GM12878 (cell line): Measurements from ENCODE around the gene ZNF385D. TPM values are rescaled to one million over a fixed set of nuclear protein-coding genes. Genes with fewer than 3 reads are reported as not detected.

Experiments used
- ATAC-seq: fragments of 200-7000 bp; cut with Tn5 transposase; 3 replicates; pipeline ENCODE4 v1.9.1; 2020; ENCODE audit warnings: mild to moderate bottlenecking, moderate library complexity
- BruUV-seq: library from RNA; stranded (reverse); fragments of 400-500 nt; replicated peaks from 2 replicates; lab custom pipeline; 2021; lab: Mats Ljungman, UMichigan
- CTCF ChIA-PET: fragments of 300-600 bp; sonication (Branson Sonifier 250); formaldehyde crosslinking; extraction: SDS; loops from one replicate; lab custom pipeline; 2021; ENCODE audit warnings: inconsistent platforms; lab: Yijun Ruan, JAX
- POLR2A ChIA-PET: fragments of 350-600 bp; formaldehyde crosslinking; extraction: SDS; loops from one replicate; lab custom pipeline; 2021; ENCODE audit warnings: inconsistent platforms; lab: Charles Lee
- RAD21 ChIA-PET: fragments of 300-600 bp; sonication (Branson Sonifier 250); formaldehyde crosslinking; loops from one replicate; lab custom pipeline; 2023; ENCODE audit warnings: antibody characterized with exemption; ENCODE audit not compliant: unreplicated experiment; lab: Charles Lee
- SMC1A ChIA-PET: fragments of 300-600 bp; sonication (Branson Sonifier 250); formaldehyde crosslinking; loops from one replicate; lab custom pipeline; 2023; ENCODE audit not compliant: unreplicated experiment, uncharacterized antibody; lab: Charles Lee
- DNase-seq: peaks from one replicate; pipeline ENCODE4 v3.0.0-alpha.2; 2011; ENCODE audit warnings: low read depth, low spot score
- FAIRE-seq: peaks from 3 replicates; lab custom pipeline; 2011; peaks lifted over from hg19 to GRCh38; lab: Jason Lieb, UNC
- H2AFZ ChIP-seq: 2 replicates; pipeline ENCODE4 v1.6.0; 2011; ENCODE audit warnings: low read depth, low read length, control low read depth; ENCODE audit not compliant: control insufficient read depth
- H3K27ac ChIP-seq: 2 replicates; pipeline ENCODE4 v1.5.1; 2011; ENCODE audit warnings: control low read depth; ENCODE audit not compliant: control insufficient read depth, insufficient read depth
- H3K27me3 ChIP-seq, 2 experiments: replicated peaks in 1 of 2; 2 replicates each; pipeline versions ENCODE4 v1.6.0 to v1.6.1; 2011; ENCODE audit warnings: low read length in 1 of 2; ENCODE audit not compliant: control insufficient read depth in 2 of 2, insufficient read depth in 2 of 2
- H3K36me3 ChIP-seq, 2 experiments: 2 replicates each; pipeline ENCODE4 v1.5.1; 2011; ENCODE audit warnings: low read length in 1 of 2; ENCODE audit not compliant: control insufficient read depth in 2 of 2, insufficient read depth in 2 of 2
- H3K4me1 ChIP-seq: 2 replicates; pipeline ENCODE4 v1.6.1; 2011; ENCODE audit warnings: mild to moderate bottlenecking, low read length, moderate library complexity, mixed read lengths; ENCODE audit not compliant: control insufficient read depth, insufficient read depth
- H3K4me2 ChIP-seq: 2 replicates; pipeline ENCODE4 v1.6.0; 2011; ENCODE audit warnings: control low read depth; ENCODE audit not compliant: control insufficient read depth, insufficient read depth
- H3K4me3 ChIP-seq: fragments of 200-600 bp; sonication (generic); 2 replicates; pipeline ENCODE4 v1.5.1; 2016
- H3K79me2 ChIP-seq: 2 replicates; pipeline ENCODE4 v1.6.0; 2011; ENCODE audit warnings: low read length; ENCODE audit not compliant: control insufficient read depth, insufficient read depth
- H3K9ac ChIP-seq: 2 replicates; pipeline ENCODE4 v1.8.0; 2011; ENCODE audit warnings: low read length, control low read depth, mixed read lengths; ENCODE audit not compliant: control insufficient read depth, insufficient read depth
- H3K9me3 ChIP-seq: replicated peaks from 3 replicates; pipeline ENCODE4 v1.5.1; 2011; ENCODE audit warnings: mild to moderate bottlenecking, low read length; ENCODE audit not compliant: control insufficient read depth, insufficient read depth
- H4K20me1 ChIP-seq: 2 replicates; pipeline ENCODE4 v1.6.0; 2011; ENCODE audit not compliant: control insufficient read depth, insufficient read depth
- FOS ChIP-seq: IDR thresholded peaks from 3 replicates; pipeline ENCODE4 v1.6.1; 2011; ENCODE audit warnings: borderline replicate concordance; ENCODE audit not compliant: insufficient read length; ENCODE audit errors: extremely low read depth
- KAT2A ChIP-seq: conservative IDR thresholded peaks from 2 replicates; pipeline ENCODE4 v1.6.1; 2011; ENCODE audit warnings: low read depth, low read length; ENCODE audit not compliant: control insufficient read depth
- POLR2AphosphoS5 ChIP-seq: IDR thresholded peaks from 2 replicates; pipeline ENCODE4 v1.6.1; 2011; ENCODE audit warnings: mild to moderate bottlenecking, low read length, inconsistent platforms
- RB1 ChIP-seq: fragments of 450-650 bp; formaldehyde crosslinking; IDR thresholded peaks from 2 replicates; pipeline ENCODE4 v1.6.1; 2017; ENCODE audit warnings: mild to moderate bottlenecking, borderline replicate concordance
- SUPT20H ChIP-seq: IDR thresholded peaks from 2 replicates; pipeline ENCODE4 v1.6.1; 2011; ENCODE audit warnings: low read depth, mild to moderate bottlenecking, low read length, moderate library complexity, borderline replicate concordance; ENCODE audit not compliant: control insufficient read depth
- in situ Hi-C: fragments of 300-500 bp; cut with MboI; formaldehyde crosslinking; loops from 9 replicates; pipeline ENCODE4 v1.14.3; 2018; ENCODE audit warnings: mixed read lengths
- intact Hi-C: fragments of 100-400 bp; cut with micrococcal nuclease; formaldehyde crosslinking; loops from one replicate; pipeline ENCODE4 v1.14.2; 2022; ENCODE audit not compliant: unreplicated experiment
- polyA plus RNA-seq, 11 experiments: library from polyadenylated mRNA; depleted of rRNA in 4 of 11; unstranded in 6 of 11; stranded (reverse) in 5 of 11; fragments of >200 nt; fragmentation: Nextera tagmentation in 4 of 11; fragmentation: Illumina TruSeq in 1 of 11; extraction: Ambion mirVana in 4 of 11; extraction: Trizol in 1 of 11; gene quantifications; 1 replicate in 1 of 11; 2 replicates in 10 of 11; pipeline versions ENCODE4 v1.2.1 to v1.2.3, GENCODE V29; 2011 to 2016; ENCODE audit warnings: inconsistent platforms in 2 of 11, missing spikeins in 2 of 11, low read depth in 1 of 11
- total RNA-seq, 4 experiments: library from RNA; depleted of rRNA in 3 of 4; stranded (reverse); fragments of >200 nt in 3 of 4; fragmentation: Illumina TruSeq in 1 of 4; extraction: Trizol in 1 of 4; gene quantifications; 2 replicates each; pipeline versions ENCODE4 v1.2.1 to v1.2.3, GENCODE V29; 2013 to 2021
- TF ChIP-seq, protein P1 (sequence below): IDR thresholded peaks from 2 replicates; pipeline ENCODE4 v1.6.1; 2012; ENCODE audit warnings: mild to moderate bottlenecking, low read depth, low read length

The ZNF385D gene
- total and polyA plus RNA-seq, 10 of the 15 experiments (the other 5 are each of a cell fraction or from before 2014, with no cell fraction given): 0.01 to 0.62 (median 0.18) TPM; not detected in 5

GRCh38 chr3:21462141-21462540 lies 288.9 kb downstream of the ZNF385D start:
- RAD21 ChIA-PET: interaction anchor here (1.0 to 1.6 kb wide), 4 partner anchors 13 to 22 kb away, joined by 3 to 5 read pairs (median 4); no protein-coding TSS in a partner anchor
- Histone ChIP-seq H3K9me3 (no peaks in the 10 kb centered on the region), H3K4me3 (no peak overlapping the region), H3K9ac (no peak overlapping the region), H4K20me1 (no peaks in the 10 kb centered on the region), H3K4me2 (no peak overlapping the region), H3K79me2 (no peaks in the 10 kb centered on the region), H3K36me3 (no peaks in the 10 kb centered on the region), H3K4me1 (no peaks in the 10 kb centered on the region), H3K27ac (no peak overlapping the region), H2AFZ (no peak overlapping the region), H3K27me3 (no peaks in the 10 kb centered on the region)
- POLR2A ChIA-PET: interaction anchor here (0.5 kb wide), 1 partner anchor 1578 kb away, joined by 5 read pairs; no protein-coding TSS in a partner anchor
- no peak for TF ChIP-seq SUPT20H
- TF ChIP-seq, protein P1, sequence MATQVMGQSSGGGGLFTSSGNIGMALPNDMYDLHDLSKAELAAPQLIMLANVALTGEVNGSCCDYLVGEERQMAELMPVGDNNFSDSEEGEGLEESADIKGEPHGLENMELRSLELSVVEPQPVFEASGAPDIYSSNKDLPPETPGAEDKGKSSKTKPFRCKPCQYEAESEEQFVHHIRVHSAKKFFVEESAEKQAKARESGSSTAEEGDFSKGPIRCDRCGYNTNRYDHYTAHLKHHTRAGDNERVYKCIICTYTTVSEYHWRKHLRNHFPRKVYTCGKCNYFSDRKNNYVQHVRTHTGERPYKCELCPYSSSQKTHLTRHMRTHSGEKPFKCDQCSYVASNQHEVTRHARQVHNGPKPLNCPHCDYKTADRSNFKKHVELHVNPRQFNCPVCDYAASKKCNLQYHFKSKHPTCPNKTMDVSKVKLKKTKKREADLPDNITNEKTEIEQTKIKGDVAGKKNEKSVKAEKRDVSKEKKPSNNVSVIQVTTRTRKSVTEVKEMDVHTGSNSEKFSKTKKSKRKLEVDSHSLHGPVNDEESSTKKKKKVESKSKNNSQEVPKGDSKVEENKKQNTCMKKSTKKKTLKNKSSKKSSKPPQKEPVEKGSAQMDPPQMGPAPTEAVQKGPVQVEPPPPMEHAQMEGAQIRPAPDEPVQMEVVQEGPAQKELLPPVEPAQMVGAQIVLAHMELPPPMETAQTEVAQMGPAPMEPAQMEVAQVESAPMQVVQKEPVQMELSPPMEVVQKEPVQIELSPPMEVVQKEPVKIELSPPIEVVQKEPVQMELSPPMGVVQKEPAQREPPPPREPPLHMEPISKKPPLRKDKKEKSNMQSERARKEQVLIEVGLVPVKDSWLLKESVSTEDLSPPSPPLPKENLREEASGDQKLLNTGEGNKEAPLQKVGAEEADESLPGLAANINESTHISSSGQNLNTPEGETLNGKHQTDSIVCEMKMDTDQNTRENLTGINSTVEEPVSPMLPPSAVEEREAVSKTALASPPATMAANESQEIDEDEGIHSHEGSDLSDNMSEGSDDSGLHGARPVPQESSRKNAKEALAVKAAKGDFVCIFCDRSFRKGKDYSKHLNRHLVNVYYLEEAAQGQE: no peak
- no peak for TF ChIP-seq POLR2AphosphoS5
- no peak for TF ChIP-seq KAT2A
- no peak for TF ChIP-seq RB1
- no peak for TF ChIP-seq FOS
- ATAC-seq (no peak), FAIRE-seq (no peak), DNase-seq (no peak)
- CTCF ChIA-PET: interaction anchor here (0.9 to 2.1 kb wide), 5 partner anchors 14 to 172 kb away, joined by 3 to 9 read pairs (median 3); no protein-coding TSS in a partner anchor
- intact Hi-C loops: no loop called here
- in situ Hi-C loops: no loop called here
- SMC1A ChIA-PET: interaction anchor here (0.7 to 4.3 kb wide), 7 partner anchors 11 to 118 kb away, joined by 4 to 29 read pairs (median 5); no protein-coding TSS in a partner anchor
- no TSS peak for BruUV-seq
